GM18505 (cell line): ENCODE measurements around the gene CATSPER4.

Source experiments
- ATAC-seq: cut with Tn5 transposase; IDR thresholded peaks from one replicate; pipeline ENCODE4 v1.9.1; 2021; ENCODE audit not compliant: unreplicated experiment
- POLR2A ChIP-seq: IDR thresholded peaks from 4 replicates; pipeline ENCODE4 v1.6.1; 2011; ENCODE audit warnings: borderline replicate concordance; ENCODE audit not compliant: insufficient read depth, insufficient read length; ENCODE audit errors: extremely low read depth

Gene CATSPER4

GRCh38 chr1:26159743-26160039 lies 30.7 kb upstream of the CATSPER4 start:
- TF ChIP-seq POLR2A = no peak
- no peak for ATAC-seq

- ATAC-seq = no peak
- no peak for TF ChIP-seq POLR2A
Measured at GRCh38 chr1:26160527-26161414, 29.6 kb upstream of the CATSPER4 start.

- ATAC-seq = no peak
Measured at GRCh38 chr1:26161415-26162219, 28.8 kb upstream of the CATSPER4 start.

GRCh38 chr1:26162220-26162709 lies 28.1 kb upstream of the CATSPER4 start:
- ATAC-seq = no peak

More at GRCh38 chr1:26161415-26162219, 28.8 kb upstream of the CATSPER4 start:
- no peak for TF ChIP-seq POLR2A

GRCh38 chr1:26163684-26164035 lies 26.7 kb upstream of the CATSPER4 start:
- no peak for TF ChIP-seq POLR2A
- ATAC-seq = no peak

More at GRCh38 chr1:26162220-26162709, 28.1 kb upstream of the CATSPER4 start:
- no peak for TF ChIP-seq POLR2A

GRCh38 chr1:26164036-26164860 lies 26.2 kb upstream of the CATSPER4 start:
- no peak for ATAC-seq

GRCh38 chr1:26164861-26165842 lies 25.2 kb upstream of the CATSPER4 start:
- no peak for ATAC-seq
- TF ChIP-seq POLR2A = no peak

More at GRCh38 chr1:26164036-26164860, 26.2 kb upstream of the CATSPER4 start:
- TF ChIP-seq POLR2A = no peak

GRCh38 chr1:26166719-26167281 lies 23.6 kb upstream of the CATSPER4 start:
- no peak for TF ChIP-seq POLR2A
- ATAC-seq = no peak

GRCh38 chr1:26168410-26169197 lies 21.8 kb upstream of the CATSPER4 start, which contains the start of gene C1orf232:
C1orf232 (minus strand) TSS chr1:26168963; CDS start chr1:26168499, 464 bp downstream.
- no peak for TF ChIP-seq POLR2A
- no peak for ATAC-seq

GRCh38 chr1:26169198-26169554 lies 21.2 kb upstream of the CATSPER4 start:
- no peak for TF ChIP-seq POLR2A
- no peak for ATAC-seq
